HS-5 (cell line): ENCODE data around the gene CHKB.

ENCODE experiments used
- DNase-seq: peaks from one replicate; pipeline ENCODE4 v3.0.0-alpha.2; 2012; ENCODE audit warnings: low read depth

Gene CHKB

DNA sequence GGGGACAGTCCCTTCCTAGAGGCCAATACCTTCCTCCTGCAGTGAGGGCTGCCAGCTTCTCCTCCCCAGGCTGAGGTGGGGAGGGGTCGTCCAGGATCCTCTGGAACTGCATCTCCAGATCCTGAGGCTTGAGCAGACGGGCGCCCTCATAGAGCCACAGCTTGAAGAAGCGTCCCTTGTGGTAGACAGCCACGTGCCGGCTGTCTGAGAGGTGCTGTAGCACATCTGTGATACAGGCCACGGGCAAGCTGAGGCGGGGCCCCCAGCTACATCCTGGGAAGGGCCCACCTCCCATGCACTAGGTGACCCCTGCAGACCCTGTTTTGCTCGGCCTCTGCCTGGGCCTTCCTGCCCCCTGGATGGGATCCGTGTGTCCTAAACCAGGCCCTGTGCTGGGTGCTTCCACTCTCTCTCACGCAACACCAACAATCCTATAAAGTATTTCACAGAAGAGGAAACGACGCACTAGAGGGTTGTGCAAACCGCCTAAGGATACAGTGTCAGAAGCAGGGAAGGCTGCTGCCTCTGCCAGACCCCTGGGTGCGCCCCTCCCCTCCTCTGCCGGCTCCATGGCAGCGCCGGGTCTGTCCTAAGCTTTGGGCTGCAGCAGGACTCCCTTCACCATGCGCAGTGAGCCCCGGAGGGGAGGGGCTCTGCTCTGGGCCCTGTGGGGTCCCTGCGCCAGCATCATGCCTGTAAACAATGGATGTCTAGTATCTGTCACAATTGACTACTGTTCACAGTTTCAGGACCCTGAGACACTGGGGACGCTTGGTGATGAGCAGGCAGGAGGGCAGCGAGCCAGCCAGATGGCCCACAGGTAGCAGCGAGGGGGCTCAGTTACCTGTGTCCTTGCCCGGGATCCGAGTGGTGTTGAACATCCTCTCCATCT lies 8.9 kb downstream of the CHKB start:
- DNase-seq: no peak

DNA sequence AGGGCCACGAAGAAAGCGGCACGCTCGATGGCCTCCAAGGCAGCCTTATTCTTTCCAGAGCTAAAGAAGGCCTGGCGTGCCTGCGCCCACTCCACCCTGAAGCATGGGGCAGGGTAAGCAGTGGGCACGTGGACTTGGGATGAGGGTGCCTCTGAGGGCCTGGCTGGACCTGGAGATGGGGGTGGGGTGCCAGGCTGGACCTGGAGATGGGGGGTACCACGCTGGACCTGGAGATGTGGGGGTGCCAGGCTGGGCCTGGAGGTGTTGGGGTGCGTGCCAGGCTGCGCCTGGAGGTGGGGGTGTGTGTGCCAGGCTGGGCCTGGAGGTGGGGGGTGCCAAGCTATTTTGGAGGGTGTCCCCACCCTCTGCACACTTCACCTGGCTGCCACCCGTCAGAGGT lies 9.7 kb downstream of the CHKB start:
- DNase-seq: no peak

DNA sequence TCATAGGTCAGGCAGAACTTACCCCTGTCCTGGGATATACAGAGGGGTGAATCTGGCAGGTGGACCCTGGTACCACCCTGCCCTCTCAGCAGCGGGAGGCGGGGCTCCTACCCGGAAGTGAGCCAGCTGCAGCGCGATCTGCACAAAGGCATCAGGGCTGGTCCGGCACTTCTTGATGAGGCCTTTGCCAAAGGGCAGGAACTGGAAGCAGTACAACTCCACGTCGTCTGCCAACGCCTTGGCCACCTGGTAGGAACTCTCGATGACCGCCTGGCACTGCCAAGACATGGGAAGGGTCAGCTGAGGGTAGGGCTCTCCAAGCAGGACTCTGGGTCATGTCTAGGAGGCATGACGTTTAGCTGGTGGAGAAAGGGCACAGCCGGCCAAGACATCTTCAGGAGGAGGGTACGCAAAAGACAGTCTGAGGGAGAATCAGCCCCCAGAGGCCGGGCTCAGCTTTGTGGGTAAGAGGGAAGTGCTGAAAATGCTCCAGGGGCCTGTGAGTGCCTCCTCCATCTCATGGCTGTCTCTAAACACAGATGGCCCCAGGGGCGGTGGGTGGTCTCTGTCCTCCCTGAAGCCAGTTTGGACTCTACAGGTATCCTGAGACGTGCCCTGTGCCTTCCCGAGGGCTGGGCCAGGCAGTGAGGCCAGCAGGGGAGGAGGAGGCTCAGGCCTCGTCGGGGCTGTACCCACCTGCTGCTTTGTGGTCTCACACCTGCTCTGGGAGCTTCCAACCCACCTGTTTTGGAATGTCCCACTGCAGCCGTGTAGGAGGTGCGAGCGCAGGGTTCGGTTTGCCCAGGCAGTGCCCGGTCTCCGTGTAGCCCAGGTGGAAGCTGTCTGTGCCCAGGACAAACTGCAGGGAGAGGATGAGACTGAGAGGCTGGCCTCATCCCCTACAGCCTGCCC lies 11.1 kb downstream of the CHKB start:
- no peak for DNase-seq

DNA sequence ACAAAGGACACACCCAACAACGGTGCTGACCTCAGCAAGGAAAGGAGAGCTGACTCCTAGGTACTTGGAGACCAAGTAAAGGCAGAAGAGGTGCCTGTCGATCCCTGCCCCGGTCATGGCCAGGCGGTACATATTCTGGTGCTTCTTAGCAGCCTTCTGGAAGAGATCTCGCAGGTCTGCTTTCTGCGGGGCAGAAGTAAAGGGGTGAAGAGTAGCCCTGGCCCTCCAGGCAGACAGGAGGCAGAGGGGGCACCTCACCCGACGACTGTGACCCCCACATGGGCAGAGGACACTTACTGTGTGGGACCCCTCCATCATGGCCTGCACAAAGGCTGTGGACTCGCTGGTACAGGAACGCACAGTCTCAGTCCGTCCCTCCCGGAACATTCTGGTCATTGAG lies 11.8 kb downstream of the CHKB start:
- no peak for DNase-seq

DNA sequence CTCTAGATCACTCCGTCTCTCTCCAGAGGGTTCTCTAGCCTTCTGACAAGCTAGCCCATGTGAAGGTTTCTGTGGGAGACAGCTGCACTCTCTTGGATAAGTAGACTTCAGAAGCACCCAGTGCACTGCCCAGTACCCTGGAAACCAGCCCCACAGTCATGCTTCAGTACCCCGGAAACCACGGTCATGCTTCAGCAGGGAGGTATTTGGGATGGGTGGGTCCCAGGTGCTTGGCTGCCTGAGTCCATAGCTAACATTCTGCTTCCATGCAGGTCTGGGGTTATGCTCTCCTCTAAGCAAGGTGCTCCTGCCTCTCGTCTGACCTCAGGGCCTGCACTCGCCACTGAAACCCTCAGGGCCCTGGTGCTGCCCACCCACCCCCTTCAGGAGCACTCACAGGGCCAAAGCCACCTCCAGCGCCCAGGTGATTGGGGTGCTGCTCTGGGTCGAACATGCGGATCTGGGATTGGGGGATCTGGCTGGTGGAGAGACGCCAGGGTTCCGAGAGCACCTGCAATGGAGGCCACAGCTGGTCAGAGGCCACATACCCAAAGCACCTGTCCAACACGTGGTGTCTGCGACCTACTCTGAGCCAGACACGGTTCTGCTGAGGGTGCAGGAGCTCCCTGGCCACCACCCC lies 12.6 kb downstream of the CHKB start:
- DNase-seq: no peak

DNA sequence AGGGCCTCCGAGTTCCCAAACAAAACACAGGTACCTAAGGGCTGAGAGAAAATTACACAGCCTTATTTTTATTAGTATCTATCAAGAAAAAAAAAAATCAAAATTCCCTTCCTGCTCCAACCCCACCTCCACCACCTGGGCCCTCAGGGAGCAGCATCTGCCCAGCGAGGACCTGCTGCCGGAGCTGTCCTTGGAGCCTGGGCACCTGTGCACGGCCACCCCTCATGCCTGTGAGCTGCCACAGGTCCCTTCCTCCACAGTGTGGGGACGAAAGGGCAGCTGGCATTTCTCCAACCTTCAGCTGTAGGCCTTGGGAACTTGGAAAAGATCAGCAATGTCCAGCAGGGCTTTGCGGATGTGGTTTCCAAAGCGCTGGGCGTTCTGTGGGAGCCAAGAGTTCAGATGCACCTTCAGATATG lies 13.6 kb downstream of the CHKB start:
- DNase-seq: no peak

DNA sequence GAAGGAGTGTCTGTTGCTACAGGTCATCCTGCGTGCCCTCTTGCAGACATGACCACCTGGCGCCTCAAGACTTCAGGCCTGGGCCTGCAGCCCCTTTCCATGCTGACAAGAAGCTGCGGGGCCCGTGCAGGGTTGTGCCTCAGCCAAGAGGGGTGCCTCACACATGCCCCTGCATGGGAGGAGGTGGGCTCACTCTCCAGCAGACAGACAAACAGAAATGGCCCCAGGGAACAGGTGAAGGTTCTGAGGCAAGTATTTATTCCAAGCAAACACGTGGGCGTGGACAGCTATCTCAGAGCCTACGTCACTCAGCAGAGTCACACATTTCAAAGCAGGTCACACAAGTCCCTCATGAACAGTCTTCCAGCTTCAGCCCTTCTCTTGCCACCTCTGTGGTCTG lies 14.0 kb downstream of the CHKB start:
- DNase-seq: no peak

DNA sequence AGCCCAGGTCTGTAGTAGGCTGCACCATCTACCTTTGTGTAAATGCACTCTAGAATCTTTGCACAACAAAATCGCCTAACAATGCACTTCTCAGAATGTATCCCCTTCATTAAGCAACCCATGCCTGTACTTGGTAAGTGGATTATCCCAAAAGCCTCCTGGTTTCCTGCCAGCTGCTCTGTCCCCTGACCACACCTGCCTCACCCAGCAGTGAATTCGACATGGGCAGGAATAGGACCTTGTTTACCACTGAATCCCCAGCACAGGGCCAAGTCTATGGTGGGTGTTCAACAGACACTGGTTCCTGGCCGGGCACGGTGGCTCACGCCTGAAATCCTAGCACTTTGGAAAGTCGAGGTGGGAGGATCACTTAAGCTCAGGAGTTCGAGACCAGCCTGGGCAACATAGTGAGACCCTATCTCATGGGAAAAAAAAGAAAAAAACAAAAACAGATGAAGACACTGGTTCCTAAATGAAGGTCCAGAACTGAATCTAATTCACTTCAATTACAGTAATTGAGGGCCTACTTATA lies 14.9 kb downstream of the CHKB start:
- no peak for DNase-seq

DNA sequence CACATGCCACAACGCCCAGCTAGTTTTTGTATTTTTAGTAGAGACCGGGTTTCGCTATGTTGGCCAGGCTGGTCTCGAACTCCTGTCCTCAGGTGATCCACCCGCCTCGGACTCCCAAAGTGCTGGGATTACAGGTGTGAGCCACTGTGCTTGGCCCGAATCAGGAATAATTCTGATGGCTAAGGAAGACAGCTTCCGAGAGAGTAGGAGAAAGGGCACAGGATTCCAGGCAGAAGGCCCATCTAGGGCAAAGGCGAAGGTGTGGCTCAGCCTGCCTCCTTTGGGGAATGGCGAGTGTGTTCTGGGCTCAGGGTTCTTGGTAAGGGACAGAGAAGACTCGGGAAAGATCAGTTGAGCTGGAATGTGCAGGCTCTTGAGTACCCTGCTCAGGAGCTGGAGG lies 18.4 kb downstream of the CHKB start:
- no peak for DNase-seq

DNA sequence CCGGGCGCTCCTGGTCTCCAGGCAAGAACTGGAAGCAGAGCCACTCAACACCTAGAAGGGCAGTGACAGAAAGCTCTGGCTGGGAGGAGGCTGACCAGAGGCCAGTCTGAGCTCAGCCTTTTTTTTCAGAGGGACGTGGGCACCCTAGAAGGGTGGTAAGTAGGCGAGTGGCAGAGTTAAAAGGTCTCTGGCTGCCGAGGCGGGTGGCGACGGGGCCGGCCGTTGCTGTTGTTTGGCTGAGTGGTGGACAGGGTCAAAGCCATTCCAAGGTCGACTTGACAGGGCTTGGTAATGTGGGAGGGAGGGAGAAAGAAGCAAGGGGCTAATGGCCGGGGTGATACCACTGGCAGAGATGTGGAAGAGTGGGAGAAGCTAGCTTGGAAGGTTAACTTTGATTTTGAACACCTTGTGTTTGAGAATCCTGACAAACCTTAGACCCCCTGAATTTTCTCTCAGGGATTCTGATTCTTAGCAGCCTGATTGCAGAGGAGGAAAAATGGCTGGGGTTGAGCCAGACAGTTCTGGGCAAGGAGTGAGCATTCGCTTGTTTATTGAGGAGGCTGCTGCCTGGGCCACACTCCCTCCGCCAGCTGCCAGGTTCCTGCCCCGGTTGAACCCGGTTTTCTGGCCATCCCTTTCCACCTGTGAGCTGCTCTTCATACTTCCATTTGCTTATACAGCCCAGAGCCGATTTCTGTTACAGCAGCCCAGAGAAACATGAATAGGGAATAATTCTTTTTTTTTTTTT lies 19.1 kb downstream of the CHKB start:
- DNase-seq: no peak

DNA sequence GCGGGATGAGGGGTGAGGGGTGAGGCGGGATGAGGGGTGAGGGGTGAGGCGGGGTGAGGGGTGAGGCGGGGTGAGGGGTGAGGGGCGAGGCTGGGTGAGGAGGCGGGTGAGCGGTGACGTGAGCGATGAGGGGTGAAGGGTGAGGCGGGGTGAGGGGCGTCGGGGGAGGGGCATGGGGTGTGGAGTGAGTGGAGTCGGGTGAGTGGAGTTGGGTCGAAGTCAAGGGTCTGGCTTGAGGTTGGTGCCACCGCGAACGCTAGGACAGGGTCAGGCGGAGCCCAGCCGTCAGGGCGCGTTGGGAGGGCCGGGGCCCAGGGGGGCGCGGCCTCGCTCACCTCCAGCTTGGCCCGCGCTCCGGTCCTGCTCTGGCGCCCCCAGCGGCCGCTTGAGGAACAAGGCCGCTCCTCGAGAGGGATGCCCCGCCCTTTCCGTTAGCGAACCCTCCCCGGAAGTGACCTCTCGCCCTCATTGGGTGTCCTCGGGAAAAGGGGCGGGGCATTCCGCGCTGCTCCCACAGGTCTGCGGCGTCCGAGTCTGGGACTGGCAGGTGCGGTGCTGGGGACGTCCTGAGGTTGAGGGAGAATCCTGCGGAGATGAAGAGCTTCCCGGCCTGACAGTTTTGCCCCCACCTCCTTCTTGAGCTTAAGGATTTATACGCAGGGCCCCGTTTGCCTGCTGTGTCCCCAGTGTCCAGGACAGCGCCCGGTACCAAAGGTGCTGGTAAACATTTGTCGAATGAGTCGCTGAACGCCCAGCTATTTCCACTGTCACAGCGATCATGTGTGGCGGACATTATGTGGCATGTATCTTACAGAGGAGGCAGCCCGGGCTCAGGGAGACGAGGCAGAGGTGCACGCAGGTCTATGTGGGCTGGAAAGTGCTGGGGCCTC lies 19.9 kb downstream of the CHKB start, which contains the start of gene SYCE3:
SYCE3 (minus strand) TSS at position 397 of the 890 bp plus-strand sequence. CDS start 6,514 bp downstream, outside the sequence.
- DNase-seq: peak; percentile 69

DNA sequence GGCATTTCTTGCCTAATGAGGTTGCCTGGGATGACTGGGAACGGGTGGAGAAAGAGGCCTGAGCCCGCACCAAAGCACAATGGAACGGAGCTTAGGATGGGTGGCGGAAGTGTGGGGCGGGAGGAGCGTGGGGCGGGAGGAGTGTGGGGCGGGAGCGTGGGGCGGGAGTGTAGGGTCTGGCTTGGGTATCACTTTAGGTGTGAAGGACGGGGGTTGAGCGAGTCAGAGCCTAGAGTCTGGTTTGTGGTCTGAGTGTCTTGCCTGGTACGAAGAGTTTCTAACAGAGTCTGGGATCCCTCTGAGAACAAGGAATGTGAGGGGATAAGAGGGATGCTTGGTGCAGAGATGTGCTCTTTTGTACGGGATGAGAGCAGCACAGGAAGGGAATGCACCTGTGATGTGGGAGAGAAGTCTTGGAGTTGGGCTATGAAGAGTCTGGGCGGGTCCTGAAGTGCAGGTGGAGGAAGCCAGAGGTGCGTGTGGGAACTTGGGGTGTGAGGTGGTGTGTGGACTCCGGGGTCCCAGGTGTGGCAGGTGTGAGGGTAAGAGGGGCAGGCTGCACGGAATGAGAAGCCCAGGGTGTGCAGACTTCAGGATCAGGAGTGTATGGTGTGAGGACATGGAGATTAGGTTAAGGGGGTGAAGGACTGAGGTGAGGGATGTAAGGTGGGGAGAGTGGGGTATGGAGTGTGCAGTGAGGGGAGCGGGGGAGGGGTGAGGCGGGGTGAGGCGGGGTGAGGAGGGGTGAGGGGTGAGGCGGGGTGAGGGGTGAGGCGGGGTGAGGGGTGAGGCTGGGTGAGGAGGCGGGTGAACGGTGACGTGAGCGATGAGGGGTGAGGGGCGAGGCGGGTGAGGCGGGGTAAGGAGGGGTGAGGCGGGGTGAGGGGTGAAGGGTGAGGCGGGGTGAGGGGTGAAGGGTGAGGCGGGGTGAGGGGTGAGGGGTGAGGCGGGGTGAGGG lies 21.0 kb downstream of the CHKB start:
- no peak for DNase-seq

DNA sequence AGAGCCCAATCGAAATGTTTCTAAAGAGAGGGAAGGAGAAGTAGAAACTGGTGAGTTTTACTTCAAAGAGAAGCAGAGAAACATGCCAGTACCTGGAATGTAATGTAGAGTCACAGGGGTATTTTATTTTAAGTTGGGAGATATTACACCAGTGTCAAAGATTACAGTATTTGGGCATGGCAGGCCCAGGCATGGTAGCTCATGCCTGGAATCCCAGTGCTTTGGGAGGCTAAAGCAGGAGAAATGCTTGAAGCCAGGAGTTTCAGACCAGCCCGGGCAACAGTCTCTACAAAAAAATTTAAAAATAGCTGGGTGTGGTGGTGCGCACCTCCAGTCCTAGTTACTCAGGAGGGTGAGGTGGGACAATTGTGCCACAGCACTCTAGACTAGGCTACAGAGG lies 22.6 kb downstream of the CHKB start:
- DNase-seq: no peak

DNA sequence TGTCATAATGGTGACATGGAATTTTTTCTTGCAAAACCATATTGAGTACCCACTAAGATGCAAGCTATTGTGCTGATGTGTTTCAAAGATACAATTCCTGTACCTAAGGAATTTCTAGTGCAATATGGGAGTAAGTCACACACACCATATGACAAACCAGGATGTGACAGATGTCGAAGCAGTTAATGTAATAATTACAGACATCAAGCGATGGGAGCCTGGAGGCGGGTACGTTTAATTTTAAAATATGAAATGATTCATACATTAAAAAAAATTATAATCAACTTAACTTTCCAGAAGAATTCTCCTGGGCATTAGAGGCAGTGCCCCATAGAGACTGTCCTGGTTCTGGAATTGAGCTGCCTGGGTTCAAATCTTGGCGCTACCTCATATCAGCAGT lies 25.9 kb downstream of the CHKB start:
- DNase-seq: no peak

DNA sequence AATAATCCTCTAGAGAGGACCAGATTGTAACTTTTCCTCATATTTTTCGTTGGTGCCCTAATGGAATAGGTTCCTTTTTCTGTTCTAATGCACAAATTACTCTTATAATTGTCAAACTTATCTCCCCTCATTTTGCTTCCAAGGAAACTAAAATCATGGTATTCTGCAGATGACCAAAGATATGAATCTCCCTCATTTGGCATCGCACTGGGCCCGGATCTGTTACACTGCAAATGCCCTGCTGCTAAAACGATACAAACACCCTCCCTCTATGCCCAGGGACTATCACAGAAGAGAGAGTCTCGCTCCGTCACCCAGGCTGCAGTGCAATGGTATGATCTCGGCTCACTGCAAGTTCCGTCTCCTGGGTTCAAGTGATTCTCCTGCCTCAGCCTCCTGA lies 29.3 kb downstream of the CHKB start:
- DNase-seq: no peak

DNA sequence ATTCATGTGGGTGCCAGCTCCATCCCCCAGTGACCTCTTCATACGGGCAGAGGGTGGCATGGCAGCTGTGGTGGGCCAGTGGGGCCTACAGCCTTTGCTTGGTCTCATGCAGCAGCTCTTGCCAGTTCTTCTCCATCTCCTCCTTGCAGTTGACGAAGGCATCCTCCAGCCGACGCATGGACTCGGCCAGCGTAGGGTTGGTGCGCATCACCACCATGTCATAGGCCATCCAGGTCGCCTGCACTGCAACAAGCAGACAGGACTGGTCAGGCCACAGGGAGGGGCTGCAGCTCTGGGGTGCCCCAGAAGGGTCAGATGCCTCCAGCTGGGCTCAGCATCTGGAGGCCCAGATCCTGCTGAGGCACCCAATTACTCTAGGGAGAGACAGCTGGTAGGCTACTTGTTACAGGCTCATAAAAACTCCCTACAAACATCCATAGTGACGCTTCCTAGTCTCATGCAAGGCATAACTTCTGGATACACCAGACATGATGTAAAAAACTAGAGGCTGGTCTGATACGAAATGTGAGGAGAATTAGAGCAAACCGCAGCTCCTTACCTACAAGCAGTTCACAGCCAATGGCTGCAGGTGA lies 31.4 kb downstream of the CHKB start:
- DNase-seq: no peak

DNA sequence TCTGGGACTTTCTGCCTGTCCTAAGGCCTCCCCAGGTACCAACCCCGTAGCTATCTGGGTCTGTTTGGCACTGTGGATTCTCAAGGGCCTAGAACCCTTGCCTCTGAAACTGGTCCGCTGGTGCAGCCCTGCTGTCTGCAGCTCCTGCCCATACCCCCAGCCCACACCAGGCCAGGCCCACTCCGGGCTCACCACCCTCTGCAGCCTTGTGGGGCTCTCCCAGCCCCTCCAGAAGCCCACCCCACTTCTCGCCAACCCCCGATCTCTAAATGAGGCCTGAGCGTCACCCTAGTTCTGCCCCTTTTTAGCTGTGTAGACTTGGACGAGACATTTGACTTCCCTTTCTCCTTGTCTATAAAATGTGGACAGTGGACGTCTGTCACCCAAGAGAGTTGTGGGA lies 32.3 kb downstream of the CHKB start:
- DNase-seq: no peak

DNA sequence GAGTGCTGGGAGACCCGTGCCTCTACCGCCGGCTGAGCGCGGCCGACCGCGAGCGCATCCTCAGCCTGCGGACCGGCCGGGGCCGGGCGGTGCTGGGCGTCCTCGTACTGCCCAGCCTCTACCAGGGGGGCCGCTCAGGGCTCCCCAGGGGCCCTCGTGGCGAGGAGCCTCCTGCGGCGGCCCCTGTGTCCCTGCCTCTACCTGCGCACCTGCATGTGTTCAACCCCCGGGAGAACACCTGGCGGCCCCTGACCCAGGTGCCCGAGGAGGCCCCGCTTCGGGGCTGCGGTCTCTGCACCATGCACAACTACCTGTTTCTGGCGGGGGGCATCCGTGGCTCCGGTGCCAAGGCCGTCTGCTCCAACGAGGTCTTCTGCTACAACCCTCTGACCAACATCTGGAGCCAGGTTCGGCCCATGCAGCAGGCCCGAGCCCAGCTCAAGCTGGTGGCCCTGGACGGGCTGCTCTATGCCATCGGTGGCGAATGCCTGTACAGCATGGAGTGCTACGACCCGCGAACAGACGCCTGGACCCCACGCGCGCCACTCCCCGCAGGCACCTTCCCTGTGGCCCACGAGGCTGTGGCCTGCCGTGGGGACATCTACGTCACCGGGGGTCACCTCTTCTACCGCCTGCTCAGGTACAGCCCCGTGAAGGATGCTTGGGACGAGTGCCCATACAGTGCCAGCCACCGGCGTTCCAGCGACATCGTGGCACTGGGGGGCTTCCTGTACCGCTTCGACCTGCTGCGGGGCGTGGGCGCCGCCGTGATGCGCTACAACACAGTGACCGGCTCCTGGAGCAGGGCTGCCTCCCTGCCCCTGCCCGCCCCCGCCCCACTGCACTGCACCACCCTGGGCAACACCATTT lies 33.5 kb downstream of the CHKB start:
- no peak for DNase-seq
